Naive thymus-derived CD4-positive, alpha-beta T cell (primary cell): ENCODE results near the gene AQP4. TPM values are rescaled to one million over a fixed set of nuclear protein-coding genes. Genes with fewer than 3 reads are reported as not detected.

Source experiments
- ATAC-seq: fragments of 150-1000 bp; cut with Tn5 transposase; 2 replicates; pipeline ENCODE4 v1.10.0; 2021; ENCODE audit warnings: mild to moderate bottlenecking, moderate library complexity
- CTCF ChIA-PET: fragments of 350-600 bp; sonication (Branson Sonifier 250); formaldehyde crosslinking; loops from one replicate; lab custom pipeline; 2021; ENCODE audit warnings: antibody characterized with exemption; lab: Charles Lee
- POLR2A ChIA-PET: fragments of 350-600 bp; sonication (Branson Sonifier 250); formaldehyde crosslinking; loops from one replicate; lab custom pipeline; 2021; ENCODE audit warnings: antibody characterized with exemption, inconsistent platforms; lab: Charles Lee
- DNase-seq, 9 donors: peaks; one replicate each; pipeline versions ENCODE4 v3.0.0 to v3.0.0-alpha.2; 2020 to 2022; ENCODE audit warnings: mixed read lengths in 1 of 9
- H3K27ac ChIP-seq: one replicate; pipeline ENCODE4 v1.7.0; 2013; ENCODE audit warnings: mild to moderate bottlenecking, low read depth, low read length, moderate library complexity
- H3K27me3 ChIP-seq, 2 donors: one replicate each; pipeline ENCODE4 v1.7.0; 2013; ENCODE audit warnings: low read length in 2 of 2, mild to moderate bottlenecking in 2 of 2, moderate library complexity in 2 of 2; ENCODE audit not compliant: control insufficient read depth in 2 of 2, insufficient read depth in 2 of 2
- H3K36me3 ChIP-seq, 3 experiments: 1 replicate in 2 of 3; 2 replicates in 1 of 3; pipeline ENCODE4 v1.7.0; 2013; ENCODE audit warnings: low read length in 3 of 3, mild to moderate bottlenecking in 3 of 3, moderate library complexity in 1 of 3; ENCODE audit not compliant: insufficient read depth in 3 of 3, control insufficient read depth in 2 of 3
- H3K4me1 ChIP-seq, 2 donors: one replicate each; pipeline ENCODE4 v1.7.0; 2013; ENCODE audit warnings: low read length in 2 of 2, mild to moderate bottlenecking in 2 of 2, moderate library complexity in 1 of 2; ENCODE audit not compliant: control insufficient read depth in 2 of 2, insufficient read depth in 2 of 2
- H3K4me3 ChIP-seq: 2 replicates; pipeline ENCODE4 v1.7.0; 2013; ENCODE audit warnings: mild to moderate bottlenecking, low read length
- H3K9me3 ChIP-seq, 3 experiments: 1 replicate in 2 of 3; 2 replicates in 1 of 3; pipeline ENCODE4 v1.7.0; 2013; ENCODE audit warnings: low read length in 3 of 3; ENCODE audit not compliant: control insufficient read depth in 2 of 3
- H3K27ac Mint-ChIP-seq, 9 donors: one replicate each; pipeline ENCODE4 v1.8.0; 2020 to 2022; ENCODE audit warnings: mixed read lengths in 9 of 9, mild to moderate bottlenecking in 8 of 9, moderate library complexity in 5 of 9, inconsistent platforms in 2 of 9
- H3K27me3 Mint-ChIP-seq, 5 donors: one replicate each; pipeline ENCODE4 v1.8.0; 2021 to 2022; ENCODE audit warnings: mixed read lengths in 5 of 5, mild to moderate bottlenecking in 1 of 5
- H3K36me3 Mint-ChIP-seq, 5 donors: one replicate each; pipeline ENCODE4 v1.8.0; 2020 to 2022; ENCODE audit warnings: mixed read lengths in 5 of 5, mild to moderate bottlenecking in 3 of 5, inconsistent platforms in 1 of 5
- H3K4me1 Mint-ChIP-seq, 7 donors: one replicate each; pipeline ENCODE4 v1.8.0; 2020 to 2022; ENCODE audit warnings: mixed read lengths in 7 of 7, mild to moderate bottlenecking in 3 of 7, inconsistent platforms in 1 of 7
- H3K4me3 Mint-ChIP-seq, 10 donors: one replicate each; pipeline ENCODE4 v1.8.0; 2020 to 2022; ENCODE audit warnings: mild to moderate bottlenecking in 10 of 10, mixed read lengths in 10 of 10, moderate library complexity in 6 of 10, inconsistent platforms in 2 of 10
- H3K9me3 Mint-ChIP-seq, 11 donors: one replicate each; pipeline ENCODE4 v1.8.0; 2020 to 2022; ENCODE audit warnings: mixed read lengths in 11 of 11, mild to moderate bottlenecking in 4 of 11, inconsistent platforms in 1 of 11, moderate library complexity in 1 of 11
- intact Hi-C, 2 donors: fragments of 100-400 bp; cut with micrococcal nuclease; formaldehyde crosslinking; loops; one replicate each; pipeline ENCODE4 v1.15.1; 2023
- polyA plus RNA-seq, 2 donors: library from polyadenylated mRNA; unstranded; fragments of 300-500 nt; fragmentation: Illumina TruSeq; gene quantifications; one replicate each; pipeline ENCODE4 v1.2.3, GENCODE V29; 2021
- total RNA-seq, 6 experiments: library from RNA in 5 of 6; stranded (reverse) in 5 of 6; gene quantifications; 1 replicate in 5 of 6; 2 replicates in 1 of 6; pipeline ENCODE4 v1.2.3 and lab custom pipeline; 2021 to 2026

The AQP4 gene
- total and polyA plus RNA-seq, 7 experiments from 2014 or later, result not detected

DNA sequence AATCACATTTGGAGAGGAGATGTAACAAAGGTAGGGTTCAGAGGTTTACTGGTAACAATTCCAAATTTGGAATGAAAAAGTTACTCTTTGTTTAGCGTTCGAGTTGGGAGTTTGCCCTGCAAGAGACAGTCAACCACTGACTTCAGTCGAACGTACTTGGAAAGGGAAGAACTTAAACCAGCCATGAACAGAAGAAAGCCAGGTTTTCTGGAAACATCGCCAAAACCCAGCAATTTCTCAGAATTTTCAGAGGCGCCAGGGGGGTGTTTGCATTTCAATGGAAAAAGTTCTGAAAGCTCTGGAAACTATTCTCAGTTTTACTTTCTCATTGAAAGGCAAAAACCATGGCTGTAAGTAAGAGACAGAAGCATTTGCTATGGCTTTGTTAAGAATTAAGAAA lies 28.5 kb upstream of the AQP4 start:
- H3K9me3 Mint-ChIP-seq, result peaks cover 0 to 6% (median 0%) of the 10 kb centered on the region in 11 donors
- ChIA-PET CTCF (no interaction called here), POLR2A (no interaction called here)
- no peak overlapping the region for H3K27ac Mint-ChIP-seq
- no peak for ATAC-seq
- H3K27ac ChIP-seq, result no peak overlapping the region
- H3K4me3 ChIP-seq, result no peak overlapping the region
- H3K9me3 ChIP-seq, result no peaks in the 10 kb centered on the region
- no peaks in the 10 kb centered on the region for H3K36me3 ChIP-seq
- no peaks in the 10 kb centered on the region for H3K4me1 ChIP-seq
- H3K4me1 Mint-ChIP-seq, result peaks cover 0 to 2% (median 0%) of the 10 kb centered on the region in 7 donors
- no peaks in the 10 kb centered on the region for H3K36me3 Mint-ChIP-seq
- H3K27me3 ChIP-seq, result no peaks in the 10 kb centered on the region
- intact Hi-C loops, result no loop called here
- no peaks in the 10 kb centered on the region for H3K27me3 Mint-ChIP-seq
- no peak overlapping the region for H3K4me3 Mint-ChIP-seq
- no peak for DNase-seq

- DNase-seq (no peak), ATAC-seq (no peak)
- Mint-ChIP-seq H3K27ac (no peak overlapping the region), H3K36me3 (no peaks in the 10 kb centered on the region), H3K9me3 (peaks cover 0 to 7% (median 0%) of the 10 kb centered on the region in 11 donors), H3K27me3 (peaks cover 0 to 4% (median 0%) of the 10 kb centered on the region in 5 donors), H3K4me3 (no peak overlapping the region), H3K4me1 (peaks cover 0 to 2% (median 0%) of the 10 kb centered on the region in 7 donors)
- no peaks in the 10 kb centered on the region for H3K27me3 ChIP-seq
- POLR2A ChIA-PET, result no interaction called here
- H3K36me3 ChIP-seq, result no peaks in the 10 kb centered on the region
- intact Hi-C loops, result no loop called here
- no peak overlapping the region for H3K27ac ChIP-seq
- CTCF ChIA-PET, result no interaction called here
- no peak overlapping the region for H3K4me3 ChIP-seq
- no peaks in the 10 kb centered on the region for H3K4me1 ChIP-seq
- no peaks in the 10 kb centered on the region for H3K9me3 ChIP-seq
Observed at GRCh38 chr18:26888259-26888658, 22.8 kb upstream of the AQP4 start.

DNA sequence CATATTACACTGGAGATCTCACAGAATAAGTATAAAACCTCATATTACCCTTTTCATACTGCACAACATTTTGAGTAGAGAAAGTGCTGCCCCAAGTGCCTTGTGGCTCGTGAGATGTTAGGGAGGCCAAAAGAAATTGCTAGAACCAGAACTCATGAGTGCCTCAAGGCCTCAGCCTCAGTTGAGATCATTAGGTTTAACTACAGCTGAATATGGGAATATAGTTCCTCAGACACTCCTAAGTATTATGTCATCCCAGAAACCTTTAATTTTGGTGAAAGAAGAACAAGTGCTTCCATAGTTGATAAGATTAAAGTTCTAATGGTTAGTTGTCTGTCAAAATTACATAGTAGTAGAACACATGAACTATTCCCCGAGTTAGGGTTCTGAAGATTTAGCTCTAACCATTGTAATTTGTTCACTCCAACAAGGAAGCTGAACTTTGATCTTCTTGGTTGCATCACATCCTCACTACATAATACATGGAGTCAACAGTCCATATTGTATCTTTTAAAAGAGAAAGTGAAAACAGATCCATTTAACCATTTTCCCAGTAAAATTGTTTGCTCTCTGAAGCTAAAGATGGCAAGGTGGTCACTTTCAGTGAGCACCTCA lies 9.6 kb upstream of the AQP4 start:
- DNase-seq (no peak), ATAC-seq (no peak)
- no peaks in the 10 kb centered on the region for H3K27me3 ChIP-seq
- no peaks in the 10 kb centered on the region for H3K36me3 ChIP-seq
- H3K27ac Mint-ChIP-seq, result no peak overlapping the region
- ChIA-PET CTCF (no interaction called here), POLR2A (no interaction called here)
- H3K27me3 Mint-ChIP-seq, result no peaks in the 10 kb centered on the region
- H3K9me3 Mint-ChIP-seq, result peaks cover 0 to 12% (median 1%) of the 10 kb centered on the region in 11 donors
- no peaks in the 10 kb centered on the region for H3K4me1 ChIP-seq
- no peaks in the 10 kb centered on the region for H3K36me3 Mint-ChIP-seq
- no peak overlapping the region for H3K4me3 Mint-ChIP-seq
- intact Hi-C loops, result no loop called here
- peaks cover 0 to 2% (median 0%) of the 10 kb centered on the region in 7 donors for H3K4me1 Mint-ChIP-seq
- H3K4me3 ChIP-seq, result no peak overlapping the region
- H3K27ac ChIP-seq, result no peak overlapping the region
- H3K9me3 ChIP-seq, result no peaks in the 10 kb centered on the region

DNA sequence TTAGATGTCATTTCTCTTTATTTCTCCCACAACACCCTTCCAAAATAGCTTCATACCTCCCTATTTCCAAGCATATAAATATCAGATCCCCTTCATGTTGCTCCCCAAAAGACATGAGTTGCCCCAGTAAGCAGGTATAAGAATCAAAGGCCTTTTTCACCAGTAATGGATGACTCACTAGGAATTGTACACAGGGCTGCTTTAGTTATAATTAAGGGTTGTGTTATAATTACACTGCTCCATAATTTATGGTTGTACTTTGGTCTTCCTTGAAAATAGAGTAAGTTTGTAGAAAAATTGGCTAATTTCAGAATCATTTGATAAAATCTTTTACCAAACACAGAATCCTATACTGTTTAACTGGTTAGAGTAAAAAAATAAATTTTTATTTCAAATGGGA lies 8.8 kb upstream of the AQP4 start:
- no peak overlapping the region for H3K4me3 ChIP-seq
- no peaks in the 10 kb centered on the region for H3K36me3 ChIP-seq
- no peak overlapping the region for H3K27ac ChIP-seq
- no peaks in the 10 kb centered on the region for H3K27me3 ChIP-seq
- DNase-seq (no peak), ATAC-seq (no peak)
- intact Hi-C loops, result no loop called here
- H3K9me3 ChIP-seq, result no peaks in the 10 kb centered on the region
- no peak overlapping the region for H3K4me3 Mint-ChIP-seq
- H3K36me3 Mint-ChIP-seq, result no peaks in the 10 kb centered on the region
- H3K4me1 Mint-ChIP-seq, result peaks cover 0 to 2% (median 0%) of the 10 kb centered on the region in 7 donors
- no peak overlapping the region for H3K27ac Mint-ChIP-seq
- ChIA-PET POLR2A (no interaction called here), CTCF (no interaction called here)
- no peaks in the 10 kb centered on the region for H3K27me3 Mint-ChIP-seq
- peaks cover 0 to 12% (median 1%) of the 10 kb centered on the region in 11 donors for H3K9me3 Mint-ChIP-seq
- H3K4me1 ChIP-seq, result no peaks in the 10 kb centered on the region

DNA sequence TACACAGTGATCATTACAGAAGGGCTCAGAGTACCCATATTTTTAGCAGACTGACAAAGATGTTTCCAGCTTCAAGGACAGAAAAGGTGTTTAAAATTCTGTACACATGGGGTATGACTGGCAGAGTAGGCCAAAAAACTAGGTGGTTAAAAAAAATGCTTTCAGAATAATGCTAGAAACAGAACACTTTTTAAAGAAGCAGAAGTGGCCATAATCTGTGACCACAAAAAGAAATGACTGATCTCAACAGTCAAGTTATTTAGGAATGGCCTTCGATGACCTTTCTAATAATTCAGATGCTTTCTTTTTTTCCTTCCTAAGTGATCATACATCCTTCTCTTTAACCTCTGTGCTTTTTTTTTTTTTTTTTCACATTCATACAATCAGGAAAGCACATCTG lies 4.1 kb upstream of the AQP4 start:
- H3K27me3 Mint-ChIP-seq, result peaks cover 3 to 16% (median 5%) of the 10 kb centered on the region in 5 donors
- ChIA-PET POLR2A (no interaction called here), CTCF (no interaction called here)
- H3K9me3 Mint-ChIP-seq, result peaks cover 0 to 5% (median 1%) of the 10 kb centered on the region in 11 donors
- Histone ChIP-seq H3K27me3 (no peaks in the 10 kb centered on the region), H3K36me3 (no peaks in the 10 kb centered on the region), H3K27ac (no peak overlapping the region), H3K4me3 (no peak overlapping the region), H3K4me1 (no peaks in the 10 kb centered on the region), H3K9me3 (no peaks in the 10 kb centered on the region)
- no peak overlapping the region for H3K27ac Mint-ChIP-seq
- DNase-seq (no peak), ATAC-seq (no peak)
- H3K36me3 Mint-ChIP-seq, result no peaks in the 10 kb centered on the region
- intact Hi-C loops, result no loop called here
- H3K4me3 Mint-ChIP-seq, result no peak overlapping the region
- H3K4me1 Mint-ChIP-seq, result peaks cover 0 to 1% (median 0%) of the 10 kb centered on the region in 7 donors

- POLR2A ChIA-PET, result no interaction called here
- no peaks in the 10 kb centered on the region for H3K36me3 Mint-ChIP-seq
Observed at GRCh38 chr18:26868968-26869586, 3.6 kb upstream of the AQP4 start.

GRCh38 chr18:26867471-26867870 lies 2.0 kb upstream of the AQP4 start:
- ATAC-seq, result no peak
- H3K27me3 ChIP-seq, result no peaks in the 10 kb centered on the region
- DNase-seq, result no peak
- Mint-ChIP-seq H3K9me3 (peaks cover 0 to 5% (median 0%) of the 10 kb centered on the region in 11 donors), H3K4me1 (peaks cover 0 to 5% (median 0%) of the 10 kb centered on the region in 7 donors), H3K27ac (no peak overlapping the region), H3K27me3 (peaks cover 12 to 32% (median 20%) of the 10 kb centered on the region in 5 donors), H3K36me3 (no peaks in the 10 kb centered on the region), H3K4me3 (no peak overlapping the region)
- H3K27ac ChIP-seq, result no peak overlapping the region
- ChIA-PET CTCF (no interaction called here), POLR2A (no interaction called here)
- H3K4me3 ChIP-seq, result no peak overlapping the region
- intact Hi-C loops, result no loop called here
- no peaks in the 10 kb centered on the region for H3K9me3 ChIP-seq
- H3K36me3 ChIP-seq, result no peaks in the 10 kb centered on the region
- H3K4me1 ChIP-seq, result no peaks in the 10 kb centered on the region

More at GRCh38 chr18:26868968-26869586, 3.6 kb upstream of the AQP4 start:
- no peaks in the 10 kb centered on the region for H3K36me3 ChIP-seq
- no peak overlapping the region for H3K27ac ChIP-seq
- no peaks in the 10 kb centered on the region for H3K9me3 ChIP-seq
- CTCF ChIA-PET, result no interaction called here
- DNase-seq (no peak), ATAC-seq (no peak)
- Mint-ChIP-seq H3K9me3 (peaks cover 0 to 5% (median 1%) of the 10 kb centered on the region in 11 donors), H3K4me3 (no peak overlapping the region), H3K27ac (no peak overlapping the region), H3K27me3 (peaks cover 6 to 22% (median 11%) of the 10 kb centered on the region in 5 donors), H3K4me1 (peaks cover 0 to 5% (median 0%) of the 10 kb centered on the region in 7 donors)
- H3K4me1 ChIP-seq, result no peaks in the 10 kb centered on the region
- no peak overlapping the region for H3K4me3 ChIP-seq
- intact Hi-C loops, result no loop called here
- H3K27me3 ChIP-seq, result no peaks in the 10 kb centered on the region
